ENCODE results near the gene YLPM1.

The YLPM1 gene

DNA sequence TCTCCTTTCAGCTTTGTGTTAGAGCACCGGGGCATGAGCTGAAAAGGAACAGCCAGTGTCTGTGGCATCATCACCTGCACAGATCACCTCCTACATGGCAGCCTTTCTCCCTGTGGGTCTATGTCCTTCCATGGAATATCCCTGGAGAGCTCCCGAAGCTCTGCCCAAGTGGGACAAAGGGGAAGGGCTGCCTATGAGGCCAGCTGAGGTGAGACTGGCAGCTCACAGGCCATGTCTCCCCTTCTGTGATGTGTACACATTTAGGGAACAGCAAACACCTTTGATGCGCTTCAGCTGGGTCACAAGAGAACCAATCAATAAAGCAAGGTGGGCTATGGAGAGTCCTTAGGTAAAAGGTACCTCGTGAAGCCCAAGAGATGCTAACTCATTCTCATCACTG lies 108.7 kb downstream of the YLPM1 start:
- no peak for DNase-seq (ENCODE audit: low spot score)

DNA sequence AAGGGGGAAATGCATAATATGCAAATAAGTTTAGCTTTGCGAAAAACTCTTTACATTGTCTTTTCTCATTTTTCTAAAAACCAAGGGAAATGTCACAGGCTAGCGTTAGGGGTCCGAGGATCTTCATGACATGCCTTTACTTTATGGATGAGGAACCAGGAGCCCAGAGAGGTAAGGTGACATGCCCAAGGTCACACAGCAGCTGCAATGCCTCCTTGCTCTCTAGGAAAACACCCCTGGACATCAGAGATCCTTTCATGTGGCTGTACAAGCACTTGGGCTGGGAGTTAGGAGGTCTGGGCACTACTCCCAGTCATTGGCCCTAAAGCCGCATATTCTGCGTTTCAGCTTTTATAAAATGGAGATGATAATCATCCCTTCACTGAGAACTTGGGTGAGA lies 112.1 kb downstream of the YLPM1 start:
- no peak for DNase-seq (ENCODE audit: low spot score)

DNA sequence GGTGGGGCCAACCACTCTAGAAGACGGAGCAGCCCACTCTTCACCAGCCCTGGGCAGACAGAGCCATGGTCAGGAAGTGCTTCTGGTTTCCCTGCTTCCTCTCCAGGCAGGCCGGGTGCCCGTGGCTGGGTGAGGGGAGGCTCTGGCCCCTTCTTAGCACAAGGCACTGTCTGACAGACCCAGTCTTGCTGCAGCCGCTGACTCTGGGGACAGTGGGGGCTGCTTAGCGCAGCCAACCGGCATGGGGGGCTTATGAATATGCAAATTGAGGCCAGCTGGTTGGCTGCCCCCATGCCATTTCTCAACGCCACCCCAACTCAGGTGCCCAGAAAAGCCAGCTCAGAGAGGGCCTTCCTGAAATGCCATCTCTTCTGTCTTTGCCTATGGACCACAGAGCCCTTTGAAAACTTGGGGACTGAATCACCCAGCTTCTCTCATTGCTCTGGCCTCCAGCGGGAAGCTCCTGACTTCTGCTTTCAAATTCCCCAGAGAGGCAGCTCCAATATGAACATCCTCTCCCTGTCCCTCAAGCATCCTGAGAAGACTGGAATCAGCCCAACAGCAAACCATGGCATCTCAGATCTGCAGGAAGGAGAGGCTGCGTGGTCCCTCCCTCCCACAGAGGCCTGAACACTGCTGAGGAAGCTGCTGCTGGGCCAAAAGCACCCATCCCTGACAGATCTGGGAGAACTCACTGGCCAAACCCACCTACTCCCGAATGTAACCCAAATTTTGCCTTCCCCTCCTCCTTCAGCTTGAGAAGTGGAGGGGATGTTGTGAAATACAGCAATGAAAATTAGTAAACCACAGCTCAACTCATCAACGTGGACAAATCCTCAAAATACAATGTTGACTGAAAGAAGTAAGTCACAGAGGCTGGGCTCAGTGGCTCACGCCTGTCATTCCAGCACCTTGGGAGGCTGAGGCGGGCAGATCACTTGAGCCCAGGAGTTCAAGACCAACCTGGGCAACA lies 113.1 kb downstream of the YLPM1 start, which contains the start of gene PROX2:
Gene PROX2, minus strand, starts transcription at position 205 of the 973 bp plus-strand sequence. CDS start 12,311 bp downstream, outside the sequence.
- DNase-seq (ENCODE audit: low spot score) = peak; percentile 29

DNA sequence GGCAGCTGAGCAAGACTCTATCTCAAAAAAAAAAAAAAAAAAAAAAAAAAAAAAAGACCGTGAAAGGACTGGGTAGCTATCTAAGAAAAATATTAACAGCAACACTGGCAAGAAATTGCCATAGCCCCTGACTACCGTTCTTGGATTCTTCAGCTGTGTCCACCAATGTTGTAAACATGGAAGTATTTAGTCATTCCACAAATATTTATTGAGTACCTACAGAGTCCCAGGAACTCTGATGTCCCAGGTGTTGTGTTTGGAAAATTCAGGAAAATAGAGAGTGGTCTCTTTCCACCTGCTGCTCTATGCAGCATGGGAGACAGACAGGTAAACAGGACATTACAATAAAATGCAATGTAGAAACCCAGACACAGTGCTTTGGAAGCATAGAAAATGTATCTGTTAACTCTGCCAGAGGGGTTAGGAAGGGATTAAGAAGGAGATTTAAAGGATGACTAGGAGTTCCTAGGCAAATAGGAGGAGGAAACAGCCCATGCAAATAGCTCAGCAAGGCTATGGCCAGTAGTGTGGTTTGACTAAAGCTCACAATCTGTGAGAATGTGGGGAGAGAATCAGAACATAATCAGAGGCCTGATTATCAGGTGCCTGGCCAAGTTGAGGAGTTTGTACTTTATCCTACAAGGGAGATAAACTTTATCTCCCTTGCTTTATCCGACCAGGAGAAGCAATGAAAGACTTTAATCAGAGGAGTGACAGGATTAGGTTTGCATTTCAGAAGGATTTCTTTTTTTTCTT lies 116.5 kb downstream of the YLPM1 start:
- DNase-seq (ENCODE audit: low spot score) = no peak

DNA sequence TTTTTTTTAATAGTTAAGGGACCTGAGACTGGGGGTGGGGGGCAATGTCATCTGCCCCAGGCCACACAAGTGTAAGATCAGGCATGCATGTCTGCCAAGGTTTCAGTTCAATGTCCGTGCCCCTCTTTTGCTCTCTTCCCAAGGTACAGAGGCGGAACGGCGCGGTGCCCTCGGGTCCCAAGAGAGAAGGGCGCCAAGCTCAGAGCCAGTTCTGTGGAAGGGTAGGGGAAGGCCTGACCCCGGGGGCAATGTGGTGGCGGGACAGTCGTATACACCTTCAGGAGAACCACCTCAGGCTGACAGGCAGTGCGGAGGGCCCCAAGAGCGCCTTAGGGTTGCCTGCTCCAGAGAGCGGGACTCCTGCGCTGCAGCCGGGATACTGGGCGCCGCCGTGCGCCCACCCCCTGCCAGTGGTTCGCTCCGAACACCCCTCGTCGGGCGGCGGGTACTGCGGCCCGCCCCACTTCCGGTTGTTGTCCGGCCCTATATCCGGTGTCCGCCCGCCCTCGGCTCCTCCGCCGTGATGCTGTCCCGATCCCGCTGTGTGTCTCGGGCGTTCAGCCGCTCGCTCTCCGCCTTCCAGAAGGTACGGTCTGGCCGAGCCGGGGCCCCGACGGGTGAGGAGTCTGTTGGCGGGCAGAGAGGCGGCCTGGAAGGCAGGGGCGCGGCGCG lies 118.5 kb downstream of the YLPM1 start, which contains the start of gene DLST:
Gene DLST, plus strand, starts transcription at position 486 of the 672 bp plus-strand sequence. Its CDS starts 38 bp downstream, at position 524.
- DNase-seq (ENCODE audit: low spot score) = peak; percentile 98

DNA sequence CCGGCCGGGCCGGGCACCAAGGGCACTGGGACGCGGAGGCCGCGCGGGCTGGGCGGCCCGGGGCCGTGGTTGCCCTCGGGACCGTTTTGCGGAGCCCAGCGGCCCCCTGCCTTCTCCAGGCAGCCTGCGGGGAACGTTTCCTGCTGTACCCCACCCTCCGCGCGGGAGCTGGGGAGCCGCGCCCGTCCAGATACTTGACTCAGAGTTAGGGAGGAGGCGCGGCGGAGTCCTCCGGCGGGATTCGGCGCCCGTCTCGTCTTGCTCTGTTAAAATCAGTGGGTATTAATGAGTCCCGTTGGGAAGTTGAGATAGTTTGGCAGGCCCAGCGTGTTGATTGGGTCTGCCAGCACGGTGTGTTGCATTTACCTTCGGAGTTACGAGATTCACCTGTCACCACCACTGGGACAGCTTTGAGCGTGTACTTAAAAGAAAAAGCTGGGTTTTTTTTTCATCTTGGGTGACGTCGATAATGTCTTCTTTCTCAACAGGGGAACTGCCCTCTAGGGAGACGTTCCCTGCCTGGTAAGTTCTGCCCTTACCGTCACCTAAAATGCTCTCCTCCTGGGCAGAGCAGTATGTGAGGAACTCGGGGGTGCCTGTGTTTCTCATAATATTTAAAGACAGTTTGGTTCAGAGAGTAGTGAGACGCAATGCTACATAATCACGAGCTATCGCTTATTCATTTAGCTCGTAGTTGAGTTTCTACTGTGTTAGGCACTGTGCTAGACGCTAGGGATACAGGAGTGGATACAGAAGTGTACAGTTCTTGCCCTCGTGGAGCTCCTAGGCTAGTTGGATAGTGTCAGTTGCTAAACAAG lies 119.2 kb downstream of the YLPM1 start:
- no peak for DNase-seq (ENCODE audit: low spot score)

All from iPS-NIHi11 (cell line).